ENCODE measurements around the gene TCAP. TPM values are rescaled to one million over a fixed set of nuclear protein-coding genes. Genes with fewer than 3 reads are reported as not detected.

The TCAP gene
- total and polyA plus RNA-seq, 2 experiments from 2014 or later, result 0.61 to 2.1 TPM

- no peaks in the 10 kb centered on the region for H3K79me2 ChIP-seq (replicated peaks; ENCODE audit: insufficient read depth)
- H3K27me3 ChIP-seq (ENCODE audit: insufficient read depth), result peaks cover 93% of the 10 kb centered on the region
- no peak overlapping the region for H3K4me3 ChIP-seq
- Mint-ChIP-seq H3K27me3 (ENCODE audit: insufficient read depth, low read depth, poor library complexity) (peaks cover 72% of the 10 kb centered on the region), H3K4me1 (peaks cover 20% of the 10 kb centered on the region), H3K4me3 (no peak overlapping the region), H3K9me3 (no peaks in the 10 kb centered on the region), H3K36me3 (ENCODE audit: low read depth) (no peaks in the 10 kb centered on the region; the same call in 2 of the 3 replicates), H3K27ac (no peak overlapping the region)
- H3K27ac ChIP-seq (ENCODE audit: low read depth), result no peak overlapping the region
- ATAC-seq (no peak), DNase-seq (ENCODE audit: low spot score) (no peak)
- H4K20me1 ChIP-seq (replicated peaks; ENCODE audit: insufficient read depth), result no peaks in the 10 kb centered on the region; the same call in 1 of the 2 replicates
- no peaks in the 10 kb centered on the region for H3K9me2 ChIP-seq (ENCODE audit: insufficient read depth)
- H3K4me1 ChIP-seq (ENCODE audit: insufficient read depth), result peaks cover 15% of the 10 kb centered on the region; the same call in 1 of the 2 replicates
- TF ChIP-seq CREB1 (CRISPR knock-in tag; IDR thresholded peaks at IDR 0.05; ENCODE audit: low read depth) (no peak), ZNF331 (CRISPR knock-in tag; IDR thresholded peaks at IDR 0.05; ENCODE audit: low read depth) (no peak), ZNF462 (CRISPR knock-in tag; IDR thresholded peaks at IDR 0.05) (no peak), JUNB (IDR thresholded peaks at IDR 0.05; ENCODE audit: unreplicated experiment) (no peak), ETS1 (IDR thresholded peaks at IDR 0.05) (no peak), REST (IDR thresholded peaks at IDR 0.05; ENCODE audit: unreplicated experiment) (no peak), EZH2phosphoT487 (IDR thresholded peaks at IDR 0.05; ENCODE audit: unreplicated experiment) (no peak), ZNF114 (CRISPR knock-in tag; IDR thresholded peaks at IDR 0.05) (no peak), POLR2AphosphoS5 (IDR thresholded peaks at IDR 0.05; ENCODE audit: low read depth) (no peak), NANOG (IDR thresholded peaks at IDR 0.05; ENCODE audit: borderline replicate concordance) (no peak), EZH2 (IDR thresholded peaks at IDR 0.05; ENCODE audit: low read depth, unreplicated experiment) (no peak)
- TF ChIP-seq, protein P1, sequence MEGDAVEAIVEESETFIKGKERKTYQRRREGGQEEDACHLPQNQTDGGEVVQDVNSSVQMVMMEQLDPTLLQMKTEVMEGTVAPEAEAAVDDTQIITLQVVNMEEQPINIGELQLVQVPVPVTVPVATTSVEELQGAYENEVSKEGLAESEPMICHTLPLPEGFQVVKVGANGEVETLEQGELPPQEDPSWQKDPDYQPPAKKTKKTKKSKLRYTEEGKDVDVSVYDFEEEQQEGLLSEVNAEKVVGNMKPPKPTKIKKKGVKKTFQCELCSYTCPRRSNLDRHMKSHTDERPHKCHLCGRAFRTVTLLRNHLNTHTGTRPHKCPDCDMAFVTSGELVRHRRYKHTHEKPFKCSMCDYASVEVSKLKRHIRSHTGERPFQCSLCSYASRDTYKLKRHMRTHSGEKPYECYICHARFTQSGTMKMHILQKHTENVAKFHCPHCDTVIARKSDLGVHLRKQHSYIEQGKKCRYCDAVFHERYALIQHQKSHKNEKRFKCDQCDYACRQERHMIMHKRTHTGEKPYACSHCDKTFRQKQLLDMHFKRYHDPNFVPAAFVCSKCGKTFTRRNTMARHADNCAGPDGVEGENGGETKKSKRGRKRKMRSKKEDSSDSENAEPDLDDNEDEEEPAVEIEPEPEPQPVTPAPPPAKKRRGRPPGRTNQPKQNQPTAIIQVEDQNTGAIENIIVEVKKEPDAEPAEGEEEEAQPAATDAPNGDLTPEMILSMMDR (conservative IDR thresholded peaks at IDR 0.05; ENCODE audit: low read depth in 2 of 2), result no peak
- H3K4me2 ChIP-seq, result no peak overlapping the region
- no peaks in the 10 kb centered on the region for H3K36me3 ChIP-seq (ENCODE audit: insufficient read depth)
- 0 out of 2 replicates have a peak, but pooled peaks cover 10% of the 10 kb centered on the region for H3F3A ChIP-seq (replicated peaks; ENCODE audit: low read depth)
- no peak overlapping the region for H2AFZ ChIP-seq
These were observed 45.4 kb upstream of the TCAP start for GRCh38 chr17:39619786-39620101.
